ENCODE data around the gene KLF13.

Gene KLF13

GRCh38 chr15:31345606-31346366, 19.2 kb downstream of the KLF13 start:
- no CpG with 5 or more reads among the region's 19 CpGs for WGBS (ENCODE audit: extremely low coverage, insufficient coverage, insufficient read length)
- no peak overlapping the region for H2BK5ac ChIP-seq (ENCODE audit: low read depth, low read length, poor library complexity)
- no peak overlapping the region for H3K23ac ChIP-seq (ENCODE audit: low read length)
- H3K18ac ChIP-seq (ENCODE audit: low read length) = no peak overlapping the region
- no peak overlapping the region for H4K12ac ChIP-seq (ENCODE audit: low read depth, low read length)
- peaks cover 24% of the 10 kb centered on the region for H3K79me2 ChIP-seq (ENCODE audit: control insufficient read depth, insufficient read depth, low read length, poor library complexity)
- H3K4me2 ChIP-seq (ENCODE audit: low read length) = no peak overlapping the region
- peak overlapping the region; percentile 46 for H3K4ac ChIP-seq (ENCODE audit: low read depth, low read length)
- H3K9me3 ChIP-seq (ENCODE audit: insufficient read depth, low read depth, low read length) = no peaks in the 10 kb centered on the region
- peaks cover under 1 to 13% of the 10 kb centered on the region in 2 experiments for H3K4me1 ChIP-seq (ENCODE audit: control insufficient read depth in 1 of 2, insufficient read depth in 2 of 2, low read length in 2 of 2)
- H3K9ac ChIP-seq (ENCODE audit: low read length) = no peak overlapping the region
- no peak for DNase-seq
- no peak overlapping the region for H2AK5ac ChIP-seq (ENCODE audit: low read length)
- H4K91ac ChIP-seq (ENCODE audit: low read depth, low read length) = no peak overlapping the region
- peaks cover 3 to 15% of the 10 kb centered on the region in 2 experiments for H3K36me3 ChIP-seq (ENCODE audit: control insufficient read depth in 1 of 2, insufficient read depth in 2 of 2, low read length in 2 of 2)
- no peaks in the 10 kb centered on the region for H3K79me1 ChIP-seq (ENCODE audit: low read length)
- no peak overlapping the region for H2AFZ ChIP-seq (ENCODE audit: insufficient read depth, low read length, poor library complexity)
- no peak overlapping the region for H4K8ac ChIP-seq (ENCODE audit: low read depth, low read length)
- no peak overlapping the region for H3K14ac ChIP-seq (ENCODE audit: low read length)
- no peak overlapping the region for H2BK120ac ChIP-seq (ENCODE audit: insufficient read depth, low read length, poor library complexity)
- H3K27ac ChIP-seq (ENCODE audit: low read depth, low read length) = no peak overlapping the region
- H3K4me3 ChIP-seq (ENCODE audit: low read depth, low read length) = no peak overlapping the region
- no peak overlapping the region for H2BK12ac ChIP-seq (ENCODE audit: low read length)
- no peaks in the 10 kb centered on the region for H3K27me3 ChIP-seq (ENCODE audit: insufficient read depth, low read length)

DNA sequence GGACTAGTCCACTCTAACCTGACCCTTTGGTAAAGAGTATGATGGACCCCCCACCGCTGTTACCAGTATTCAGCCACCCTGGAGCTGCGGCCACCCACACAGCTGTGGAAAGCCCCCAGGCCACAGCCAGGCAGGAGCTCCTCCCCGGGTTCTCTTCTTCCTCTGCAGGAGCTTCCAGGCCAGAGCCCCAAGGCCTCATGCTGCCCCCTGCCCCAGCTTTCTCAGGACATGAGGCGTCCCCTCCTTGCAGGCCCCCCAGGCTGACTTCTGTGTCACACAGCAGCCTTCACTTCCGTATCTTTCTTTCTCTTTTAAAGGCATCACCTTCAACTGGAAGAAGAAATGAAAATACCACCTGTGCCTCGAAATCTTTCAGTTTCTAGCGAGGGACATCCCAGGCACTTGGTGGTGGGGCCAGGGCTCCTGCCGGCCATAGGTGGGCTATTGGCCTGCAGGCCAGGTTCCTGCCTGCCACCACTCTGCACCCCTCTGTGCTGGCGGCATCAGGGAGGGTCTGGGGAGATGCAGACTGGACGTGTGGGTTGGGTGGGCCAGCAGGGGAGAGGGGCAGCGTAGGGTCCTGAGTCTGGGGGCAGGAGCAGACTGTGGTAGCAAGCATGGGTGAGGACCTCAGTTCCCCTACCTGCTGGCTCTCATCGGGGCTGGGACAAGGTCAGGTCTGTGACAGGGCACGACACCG, 19.9 kb downstream of the KLF13 start:
- Histone ChIP-seq H3K36me3 (ENCODE audit: control insufficient read depth in 1 of 2, insufficient read depth in 2 of 2, low read length in 2 of 2) (peaks cover 3 to 15% of the 10 kb centered on the region in 2 experiments), H2AFZ (ENCODE audit: insufficient read depth, low read length, poor library complexity) (no peak overlapping the region), H3K14ac (ENCODE audit: low read length) (no peak overlapping the region), H3K4me1 (ENCODE audit: control insufficient read depth in 1 of 2, insufficient read depth in 2 of 2, low read length in 2 of 2) (peaks cover 6 to 11% of the 10 kb centered on the region in 2 experiments), H2AK5ac (ENCODE audit: low read length) (no peak overlapping the region), H2BK12ac (ENCODE audit: low read length) (no peak overlapping the region), H3K27ac (ENCODE audit: low read depth, low read length) (no peak overlapping the region), H3K4me3 (ENCODE audit: low read depth, low read length) (no peak overlapping the region), H3K4ac (ENCODE audit: low read depth, low read length) (no peak overlapping the region), H4K12ac (ENCODE audit: low read depth, low read length) (no peak overlapping the region), H2BK5ac (ENCODE audit: low read depth, low read length, poor library complexity) (no peak overlapping the region), H3K9ac (ENCODE audit: low read length) (no peak overlapping the region), H4K91ac (ENCODE audit: low read depth, low read length) (no peak overlapping the region), H2BK120ac (ENCODE audit: insufficient read depth, low read length, poor library complexity) (no peak overlapping the region), H3K23ac (ENCODE audit: low read length) (no peak overlapping the region), H3K4me2 (ENCODE audit: low read length) (no peak overlapping the region), H3K27me3 (ENCODE audit: insufficient read depth, low read length) (no peaks in the 10 kb centered on the region), H4K8ac (ENCODE audit: low read depth, low read length) (no peak overlapping the region), H3K9me3 (ENCODE audit: insufficient read depth, low read depth, low read length) (no peaks in the 10 kb centered on the region), H3K18ac (ENCODE audit: low read length) (no peak overlapping the region), H3K79me2 (ENCODE audit: control insufficient read depth, insufficient read depth, low read length, poor library complexity) (peaks cover 25% of the 10 kb centered on the region), H3K79me1 (ENCODE audit: low read length) (no peaks in the 10 kb centered on the region)
- WGBS (ENCODE audit: extremely low coverage, insufficient coverage, insufficient read length) = no CpG with 5 or more reads among the region's 14 CpGs
- no peak for DNase-seq

DNA sequence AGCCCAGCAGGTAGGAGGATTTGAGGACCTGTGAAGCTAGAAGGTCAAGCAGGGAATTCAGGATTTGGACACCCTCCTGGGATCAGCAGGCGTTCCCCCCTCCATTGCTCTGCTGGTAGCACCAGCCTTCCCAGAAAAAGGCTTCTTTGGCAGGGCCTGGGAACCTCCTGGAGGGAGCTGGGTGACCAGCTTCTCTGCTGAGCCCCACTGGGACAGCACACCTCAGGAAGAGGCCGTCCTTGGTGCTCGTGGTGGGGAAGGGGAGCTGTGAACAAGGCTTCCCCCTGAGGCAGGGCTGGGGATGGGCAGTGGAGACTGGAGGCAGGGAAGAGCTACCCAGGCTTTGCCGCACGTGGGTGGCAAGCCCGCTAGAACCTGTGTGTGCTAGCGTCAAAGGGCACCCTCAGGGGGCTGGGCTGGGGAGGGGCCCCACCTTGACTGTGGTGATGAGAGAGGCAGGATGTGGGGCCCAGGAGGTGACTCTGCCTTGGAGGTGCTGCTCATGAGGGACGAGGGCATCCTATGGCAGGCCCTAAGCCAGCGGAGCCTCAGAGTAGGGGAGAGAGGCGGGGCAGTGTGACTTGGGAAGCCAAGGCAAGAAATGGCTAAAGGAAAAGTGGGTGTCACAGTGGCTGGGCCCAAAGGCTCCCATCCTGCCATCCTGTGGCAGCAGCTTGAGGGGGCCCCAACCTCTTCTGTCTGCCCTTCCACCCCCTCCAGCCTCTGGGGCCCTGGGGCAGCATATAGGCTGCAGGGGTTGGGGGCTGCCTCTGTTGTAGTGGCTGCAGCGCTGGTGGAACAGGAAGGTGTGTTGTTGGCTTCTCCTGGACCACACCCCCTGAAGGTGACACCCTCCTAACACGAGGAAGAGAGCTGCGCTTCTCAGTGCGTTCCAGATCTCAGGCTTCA, 20.7 kb downstream of the KLF13 start:
- Histone ChIP-seq H3K14ac (ENCODE audit: low read length) (no peak overlapping the region), H3K4me1 (ENCODE audit: control insufficient read depth in 1 of 2, insufficient read depth in 2 of 2, low read length in 2 of 2) (peaks cover 7 to 14% of the 10 kb centered on the region in 2 experiments)

More for the DNA sequence above, 20.7 kb downstream of the KLF13 start:
- H4K8ac ChIP-seq (ENCODE audit: low read depth, low read length) = no peak overlapping the region
- WGBS (ENCODE audit: extremely low coverage, insufficient coverage, insufficient read length) = no CpG with 5 or more reads among the region's 14 CpGs
- no peak overlapping the region for H2BK120ac ChIP-seq (ENCODE audit: insufficient read depth, low read length, poor library complexity)
- no peaks in the 10 kb centered on the region for H3K79me1 ChIP-seq (ENCODE audit: low read length)
- H3K9ac ChIP-seq (ENCODE audit: low read length) = no peak overlapping the region
- no peak overlapping the region for H3K23ac ChIP-seq (ENCODE audit: low read length)
- peaks cover 25% of the 10 kb centered on the region for H3K79me2 ChIP-seq (ENCODE audit: control insufficient read depth, insufficient read depth, low read length, poor library complexity)
- peaks cover under 1 to 15% of the 10 kb centered on the region in 2 experiments for H3K36me3 ChIP-seq (ENCODE audit: control insufficient read depth in 1 of 2, insufficient read depth in 2 of 2, low read length in 2 of 2)
- H2BK5ac ChIP-seq (ENCODE audit: low read depth, low read length, poor library complexity) = no peak overlapping the region
- H4K91ac ChIP-seq (ENCODE audit: low read depth, low read length) = no peak overlapping the region
- no peak for DNase-seq
- no peak overlapping the region for H3K4me3 ChIP-seq (ENCODE audit: low read depth, low read length)
- H3K27me3 ChIP-seq (ENCODE audit: insufficient read depth, low read length) = no peaks in the 10 kb centered on the region
- H4K12ac ChIP-seq (ENCODE audit: low read depth, low read length) = no peak overlapping the region
- H2AFZ ChIP-seq (ENCODE audit: insufficient read depth, low read length, poor library complexity) = no peak overlapping the region
- H3K18ac ChIP-seq (ENCODE audit: low read length) = peak overlapping the region; percentile 1
- H2AK5ac ChIP-seq (ENCODE audit: low read length) = no peak overlapping the region
- no peak overlapping the region for H2BK12ac ChIP-seq (ENCODE audit: low read length)
- H3K9me3 ChIP-seq (ENCODE audit: insufficient read depth, low read depth, low read length) = no peaks in the 10 kb centered on the region
- H3K4ac ChIP-seq (ENCODE audit: low read depth, low read length) = no peak overlapping the region
- H3K4me2 ChIP-seq (ENCODE audit: low read length) = no peak overlapping the region
- no peak overlapping the region for H3K27ac ChIP-seq (ENCODE audit: low read depth, low read length)
